Calu3 (cell line): ENCODE measurements around the gene ZKSCAN3. TPM values are rescaled to one million over a fixed set of nuclear protein-coding genes. Genes with fewer than 3 reads are reported as not detected.

ENCODE experiments used
- BruUV-seq: library from RNA; stranded (reverse); fragments of 400-500 nt; replicated peaks from 2 replicates; lab custom pipeline; 2021; lab: Mats Ljungman, UMichigan
- CTCF ChIA-PET: fragments of 300-600 bp; sonication (Branson Sonifier 250); formaldehyde crosslinking; loops from one replicate; lab custom pipeline; 2022; ENCODE audit warnings: antibody characterized with exemption; lab: Charles Lee
- DNase-seq: peaks from one replicate; pipeline ENCODE4 v3.0.0; 2022
- H3K27ac Mint-ChIP-seq: one replicate; pipeline ENCODE4 v1.8.0; 2022; ENCODE audit warnings: mixed read lengths; ENCODE audit not compliant: unreplicated experiment
- H3K27me3 Mint-ChIP-seq: one replicate; pipeline ENCODE4 v1.8.0; 2022; ENCODE audit warnings: mixed read lengths; ENCODE audit not compliant: unreplicated experiment
- H3K36me3 Mint-ChIP-seq: one replicate; pipeline ENCODE4 v1.8.0; 2022; ENCODE audit warnings: mild to moderate bottlenecking, moderate library complexity, mixed read lengths; ENCODE audit not compliant: insufficient read depth, unreplicated experiment
- H3K4me1 Mint-ChIP-seq: one replicate; pipeline ENCODE4 v1.8.0; 2022; ENCODE audit warnings: mild to moderate bottlenecking, low read depth, mixed read lengths; ENCODE audit not compliant: unreplicated experiment
- H3K4me3 Mint-ChIP-seq: one replicate; pipeline ENCODE4 v1.8.0; 2022; ENCODE audit warnings: mild to moderate bottlenecking, low read depth, moderate library complexity, mixed read lengths; ENCODE audit not compliant: unreplicated experiment
- H3K9me3 Mint-ChIP-seq: one replicate; pipeline ENCODE4 v1.8.0; 2022; ENCODE audit warnings: low read depth, mixed read lengths; ENCODE audit not compliant: unreplicated experiment
- intact Hi-C: fragments of 100-400 bp; cut with micrococcal nuclease; formaldehyde crosslinking; loops from one replicate; pipeline ENCODE4 v1.10.0; 2022; ENCODE audit not compliant: unreplicated experiment
- total RNA-seq: library from RNA; stranded (reverse); gene quantifications from 2 replicates; pipeline ENCODE4 v1.2.3, GENCODE V29; 2022
- TF ChIP-seq, protein P1 (sequence below): fragments of 200-600 bp; IDR thresholded peaks from one replicate; pipeline ENCODE4 v1.8.0; 2022; ENCODE audit warnings: antibody characterized with exemption; ENCODE audit not compliant: unreplicated experiment

The ZKSCAN3 gene
- total RNA-seq, 1 experiment from 2014 or later = 7.8 TPM

- no TSS peak for BruUV-seq
Observed at GRCh38 chr6:28334286-28335039, 15.3 kb upstream of the ZKSCAN3 start.

GRCh38 chr6:28335040-28335563 lies 14.6 kb upstream of the ZKSCAN3 start:
- H3K36me3 Mint-ChIP-seq = no peaks in the 10 kb centered on the region
- peaks cover 3% of the 10 kb centered on the region for H3K9me3 Mint-ChIP-seq
- no peak overlapping the region for H3K4me3 Mint-ChIP-seq
- intact Hi-C loops = no loop called here
- TF ChIP-seq, protein P1, sequence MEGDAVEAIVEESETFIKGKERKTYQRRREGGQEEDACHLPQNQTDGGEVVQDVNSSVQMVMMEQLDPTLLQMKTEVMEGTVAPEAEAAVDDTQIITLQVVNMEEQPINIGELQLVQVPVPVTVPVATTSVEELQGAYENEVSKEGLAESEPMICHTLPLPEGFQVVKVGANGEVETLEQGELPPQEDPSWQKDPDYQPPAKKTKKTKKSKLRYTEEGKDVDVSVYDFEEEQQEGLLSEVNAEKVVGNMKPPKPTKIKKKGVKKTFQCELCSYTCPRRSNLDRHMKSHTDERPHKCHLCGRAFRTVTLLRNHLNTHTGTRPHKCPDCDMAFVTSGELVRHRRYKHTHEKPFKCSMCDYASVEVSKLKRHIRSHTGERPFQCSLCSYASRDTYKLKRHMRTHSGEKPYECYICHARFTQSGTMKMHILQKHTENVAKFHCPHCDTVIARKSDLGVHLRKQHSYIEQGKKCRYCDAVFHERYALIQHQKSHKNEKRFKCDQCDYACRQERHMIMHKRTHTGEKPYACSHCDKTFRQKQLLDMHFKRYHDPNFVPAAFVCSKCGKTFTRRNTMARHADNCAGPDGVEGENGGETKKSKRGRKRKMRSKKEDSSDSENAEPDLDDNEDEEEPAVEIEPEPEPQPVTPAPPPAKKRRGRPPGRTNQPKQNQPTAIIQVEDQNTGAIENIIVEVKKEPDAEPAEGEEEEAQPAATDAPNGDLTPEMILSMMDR = no peak
- H3K4me1 Mint-ChIP-seq = peaks cover 9% of the 10 kb centered on the region
- no peak overlapping the region for H3K27ac Mint-ChIP-seq
- BruUV-seq = no TSS peak
- CTCF ChIA-PET = interaction anchor here (0.7 to 2.3 kb wide), 2 partner anchors 21 to 68 kb away, joined by 4 to 11 read pairs; partner anchors contain the start of gene ZSCAN26
- no peaks in the 10 kb centered on the region for H3K27me3 Mint-ChIP-seq
- DNase-seq = no peak

More at GRCh38 chr6:28334286-28335039, 15.3 kb upstream of the ZKSCAN3 start:
- TF ChIP-seq, protein P1 = no peak
- H3K4me1 Mint-ChIP-seq = peaks cover 9% of the 10 kb centered on the region
- intact Hi-C loops = no loop called here
- no peaks in the 10 kb centered on the region for H3K36me3 Mint-ChIP-seq
- no peak for DNase-seq
- CTCF ChIA-PET = interaction anchor here (2.3 kb wide), 1 partner anchor 22 kb away, joined by 11 read pairs; no protein-coding TSS in a partner anchor
- peak overlapping the region; percentile 11 for H3K4me3 Mint-ChIP-seq
- peaks cover 3% of the 10 kb centered on the region for H3K9me3 Mint-ChIP-seq
- no peak overlapping the region for H3K27ac Mint-ChIP-seq
- no peaks in the 10 kb centered on the region for H3K27me3 Mint-ChIP-seq

DNA sequence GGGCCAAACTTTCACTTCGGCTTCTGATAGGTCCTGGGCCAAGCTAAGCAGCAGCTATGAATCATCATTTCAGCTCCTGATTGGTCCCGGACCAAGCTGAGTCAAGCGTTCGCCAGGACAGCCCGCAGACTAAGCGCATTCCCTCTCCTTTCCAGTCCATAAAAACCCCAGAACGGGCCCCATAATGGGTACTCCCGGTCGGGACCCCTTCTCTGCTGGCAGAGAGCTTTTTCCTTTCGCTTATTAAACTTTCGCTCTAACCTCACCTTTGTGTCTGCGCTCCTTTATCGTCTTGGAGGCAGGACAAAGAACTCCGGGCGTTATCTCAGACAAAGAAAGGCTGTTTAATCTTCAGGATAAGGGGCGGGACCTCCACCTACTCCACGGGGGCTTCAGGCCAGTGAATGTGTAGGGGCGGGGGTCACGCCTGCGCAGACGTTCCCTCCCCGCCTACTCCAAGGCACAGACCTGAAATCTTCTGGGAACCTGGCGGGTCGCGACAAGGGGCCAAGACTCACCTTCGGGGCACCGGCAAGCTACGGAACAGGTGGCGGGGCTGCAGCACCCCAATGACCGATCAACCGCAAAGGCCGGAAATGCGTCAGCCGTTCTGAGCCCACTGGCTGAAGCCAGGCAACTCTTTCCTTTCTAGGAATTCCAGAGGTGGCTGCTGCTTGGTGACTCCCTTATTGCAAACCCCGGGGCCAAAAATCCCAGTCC lies 14.0 kb upstream of the ZKSCAN3 start, which contains the start of gene ZSCAN31:
Gene ZSCAN31 (minus strand): TSS at position 585 of the 720 bp plus-strand sequence. CDS start 6,465 bp downstream, outside the sequence.
- no peaks in the 10 kb centered on the region for H3K36me3 Mint-ChIP-seq
- CTCF ChIA-PET = interaction anchor here (0.7 to 2.3 kb wide), 2 partner anchors 20 to 69 kb away, joined by 4 to 11 read pairs; partner anchors contain the start of gene ZSCAN26
- H3K4me1 Mint-ChIP-seq = peaks cover 9% of the 10 kb centered on the region
- H3K4me3 Mint-ChIP-seq = no peak within 1 kb of the TSS
- intact Hi-C loops = no loop called here
- H3K27ac Mint-ChIP-seq = no peak within 1 kb of the TSS
- TF ChIP-seq, protein P1 = no peak
- peak; percentile 91 for DNase-seq
- no peaks in the 10 kb centered on the region for H3K27me3 Mint-ChIP-seq
- H3K9me3 Mint-ChIP-seq = peaks cover 5% of the 10 kb centered on the region
- TSS peak; percentile 68 for BruUV-seq
